Esophagus (tissue), 2 donors: ENCODE data around the gene ARIH1. TPM values are rescaled to one million over a fixed set of nuclear protein-coding genes. Genes with fewer than 3 reads are reported as not detected.

Experiments used
- H3K27ac ChIP-seq, 2 donors: one replicate each; pipeline ENCODE4 v1.5.1; 2013; ENCODE audit warnings: low read depth in 2 of 2, mild to moderate bottlenecking in 2 of 2, inconsistent platforms in 1 of 2, low read length in 1 of 2, moderate library complexity in 1 of 2
- H3K27me3 ChIP-seq, 2 donors: one replicate each; pipeline ENCODE4 v1.6.1; 2013; ENCODE audit warnings: low read length in 2 of 2, control low read depth in 1 of 2, mild to moderate bottlenecking in 1 of 2; ENCODE audit not compliant: insufficient read depth in 2 of 2, control insufficient read depth in 1 of 2
- H3K36me3 ChIP-seq, 2 donors: one replicate each; pipeline ENCODE4 v1.6.1; 2013; ENCODE audit warnings: low read length in 1 of 2; ENCODE audit not compliant: control insufficient read depth in 2 of 2, insufficient read depth in 2 of 2
- H3K4me1 ChIP-seq, 2 donors: one replicate each; pipeline ENCODE4 v1.6.1; 2013; ENCODE audit warnings: low read length in 1 of 2; ENCODE audit not compliant: control insufficient read depth in 2 of 2, insufficient read depth in 2 of 2
- H3K4me3 ChIP-seq, 2 donors: one replicate each; pipeline ENCODE4 v1.5.1; 2013; ENCODE audit warnings: low read length in 2 of 2, mild to moderate bottlenecking in 2 of 2, low read depth in 1 of 2, moderate library complexity in 1 of 2
- H3K9me3 ChIP-seq, 2 donors: one replicate each; pipeline ENCODE4 v1.6.1; 2013; ENCODE audit warnings: mild to moderate bottlenecking in 2 of 2, low read depth in 1 of 2, low read length in 1 of 2, moderate library complexity in 1 of 2; ENCODE audit not compliant: control insufficient read depth in 2 of 2, insufficient read depth in 1 of 2
- WGBS, 2 donors: extraction: QIAGEN DNeasy Blood & Tissue Kit; methylation state at CpG; one replicate each; pipeline ENCODE4 v1.1.7; 2013; 5-methylcytosine and 5-hydroxymethylcytosine counted together
- polyA plus RNA-seq, 2 donors: library from polyadenylated mRNA; stranded (reverse); fragments of 200-250 nt; gene quantifications; one replicate each; pipeline ENCODE4 v1.2.3, GENCODE V29; 2013
- donor health status: healthy with polysubstance abuse.
- donor health status: Bipolar disorder and iron deficiency.

The ARIH1 gene
- polyA plus RNA-seq, 2 donors = 17.5 to 17.6 TPM

GRCh38 chr15:72483279-72483678 lies 9.1 kb downstream of the ARIH1 start:
- peaks cover 0 to 2% of the 10 kb centered on the region in 2 donors for H3K36me3 ChIP-seq
- H3K4me1 ChIP-seq = peaks cover 0 to 7% of the 10 kb centered on the region in 2 donors
- no peaks in the 10 kb centered on the region for H3K27me3 ChIP-seq
- no peaks in the 10 kb centered on the region for H3K9me3 ChIP-seq
- no peak overlapping the region for H3K4me3 ChIP-seq
- peak overlapping the region in 1 of 2 donors; percentile 22 for H3K27ac ChIP-seq
- 91 to 93% methylated on average over 6 of the region's 6 CpGs for WGBS, 2 donors

- Histone ChIP-seq H3K4me3 (no peak overlapping the region), H3K36me3 (peaks cover 0 to 2% of the 10 kb centered on the region in 2 donors), H3K27ac (no peak overlapping the region), H3K27me3 (no peaks in the 10 kb centered on the region), H3K9me3 (no peaks in the 10 kb centered on the region), H3K4me1 (peaks cover 0 to 7% of the 10 kb centered on the region in 2 donors)
- WGBS, 2 donors = 92 to 93% methylated on average over 3 of the region's 3 CpGs
Measured at GRCh38 chr15:72486144-72486543, 12.0 kb downstream of the ARIH1 start.

DNA sequence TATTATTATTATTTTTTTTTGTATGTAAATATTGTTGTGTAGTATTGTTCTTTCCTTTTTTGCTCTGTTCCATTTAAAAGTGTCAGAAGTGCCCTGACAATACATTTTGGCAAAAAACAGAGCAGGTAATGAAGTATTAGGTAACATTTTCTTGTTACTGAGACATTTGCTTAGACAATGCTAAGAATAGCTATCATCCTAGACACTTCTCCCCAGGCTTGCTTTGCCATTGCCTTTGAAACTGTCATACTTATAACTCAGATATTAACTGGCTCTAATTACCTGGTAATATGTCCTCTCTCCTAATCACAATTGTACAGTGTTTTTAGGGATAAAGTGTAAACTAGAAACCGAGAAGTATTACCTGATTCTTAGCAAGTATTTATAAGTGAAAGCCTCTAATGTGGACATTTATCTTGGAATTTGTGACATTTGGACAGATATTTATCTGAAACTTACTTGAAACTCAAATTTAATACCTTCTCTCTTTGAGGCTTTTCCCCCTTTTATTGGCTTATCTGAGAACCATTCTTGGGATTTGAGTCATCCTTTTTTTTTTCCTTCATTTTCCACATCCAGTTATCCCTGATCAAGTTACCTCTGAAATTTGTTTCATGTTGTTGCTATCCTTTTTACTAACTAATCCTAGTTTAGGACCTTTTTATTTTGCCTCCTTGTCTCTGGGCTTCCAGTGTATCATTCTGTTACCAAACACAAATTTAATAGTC lies 13.1 kb downstream of the ARIH1 start:
- 83 to 90% methylated on average over 1 of the region's 1 CpG for WGBS, 2 donors
- H3K4me1 ChIP-seq = peaks cover 0 to 5% of the 10 kb centered on the region in 2 donors

DNA sequence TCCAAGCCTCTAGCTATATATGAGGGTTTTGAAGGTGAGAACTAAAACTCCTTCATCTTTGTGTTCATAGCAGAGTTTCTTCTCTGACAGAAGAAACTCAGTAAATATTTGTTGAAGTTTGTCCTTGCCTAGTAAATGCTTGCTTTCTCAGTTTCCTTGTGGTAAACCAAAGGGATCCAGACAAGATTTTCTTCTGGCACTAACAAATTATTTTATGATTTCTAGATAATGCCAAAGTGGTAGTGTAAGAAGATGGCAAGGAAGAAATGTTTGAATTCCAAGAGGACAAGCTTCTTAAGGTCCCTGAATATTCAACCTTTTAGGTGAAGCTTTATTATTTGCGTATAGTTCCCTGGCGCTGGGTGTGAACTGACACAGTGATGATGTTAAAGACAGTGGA lies 14.4 kb downstream of the ARIH1 start:
- 86 to 92% methylated on average over 2 of the region's 2 CpGs for WGBS, 2 donors
- Histone ChIP-seq H3K36me3 (no peaks in the 10 kb centered on the region), H3K27me3 (no peaks in the 10 kb centered on the region), H3K27ac (no peak overlapping the region), H3K4me1 (no peaks in the 10 kb centered on the region), H3K4me3 (no peak overlapping the region), H3K9me3 (no peaks in the 10 kb centered on the region)

More for the DNA sequence above, 13.1 kb downstream of the ARIH1 start:
- no peaks in the 10 kb centered on the region for H3K9me3 ChIP-seq
- H3K27ac ChIP-seq = no peak overlapping the region
- peaks cover 0 to 2% of the 10 kb centered on the region in 2 donors for H3K36me3 ChIP-seq
- no peaks in the 10 kb centered on the region for H3K27me3 ChIP-seq
- H3K4me3 ChIP-seq = no peak overlapping the region

- Histone ChIP-seq H3K4me1 (no peaks in the 10 kb centered on the region), H3K27me3 (no peaks in the 10 kb centered on the region)
- WGBS, 2 donors = 84 to 85% methylated on average over 7 of the region's 7 CpGs
Measured at GRCh38 chr15:72489943-72490554, 15.9 kb downstream of the ARIH1 start.

DNA sequence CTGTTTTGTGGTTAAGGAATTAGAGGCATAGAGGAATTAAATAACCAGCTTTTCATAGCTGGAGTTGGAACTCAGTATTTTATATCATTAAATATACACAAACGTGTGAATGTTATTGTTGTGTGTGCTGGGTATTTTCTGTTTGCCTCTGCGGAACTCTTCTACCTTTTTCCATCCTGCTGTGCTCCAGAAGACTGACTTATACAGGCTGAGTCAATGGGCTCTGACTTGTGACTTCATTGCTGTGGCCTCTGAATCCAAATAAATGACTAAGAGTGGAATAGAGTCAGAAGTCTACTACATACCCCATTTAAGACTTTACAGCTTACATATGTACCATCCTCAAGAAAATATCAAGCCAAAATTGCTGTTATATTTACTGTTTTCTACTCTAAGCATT lies 17.6 kb downstream of the ARIH1 start:
- Histone ChIP-seq H3K27ac (no peak overlapping the region), H3K9me3 (no peaks in the 10 kb centered on the region), H3K4me3 (no peak overlapping the region), H3K27me3 (no peaks in the 10 kb centered on the region), H3K4me1 (no peaks in the 10 kb centered on the region), H3K36me3 (no peaks in the 10 kb centered on the region)
- WGBS, 2 donors = 27 to 30% methylated on average over 2 of the region's 2 CpGs

More at GRCh38 chr15:72489943-72490554, 15.9 kb downstream of the ARIH1 start:
- H3K4me3 ChIP-seq = no peak overlapping the region
- H3K9me3 ChIP-seq = no peaks in the 10 kb centered on the region
- H3K36me3 ChIP-seq = no peaks in the 10 kb centered on the region
- H3K27ac ChIP-seq = no peak overlapping the region

DNA sequence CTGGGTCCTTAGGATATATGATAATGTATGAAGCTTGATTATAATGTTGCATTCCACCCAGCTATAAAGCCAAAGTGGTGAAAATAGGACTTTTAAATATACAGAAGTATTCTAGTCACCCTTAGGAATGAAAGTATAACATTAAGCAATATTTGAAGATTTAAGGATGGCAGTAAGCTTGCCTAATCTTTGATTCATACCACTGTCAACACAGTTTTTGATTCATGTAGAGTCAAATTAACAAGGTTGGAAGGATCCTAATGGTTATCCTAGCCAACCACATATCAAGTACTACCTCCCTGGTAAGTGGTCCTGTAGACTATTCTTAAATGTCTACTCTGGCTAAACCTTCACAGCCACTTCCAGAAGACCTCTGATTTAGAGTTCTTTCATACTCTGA lies 18.6 kb downstream of the ARIH1 start:
- no peaks in the 10 kb centered on the region for H3K9me3 ChIP-seq
- no peaks in the 10 kb centered on the region for H3K27me3 ChIP-seq
- no peak overlapping the region for H3K4me3 ChIP-seq
- H3K36me3 ChIP-seq = no peaks in the 10 kb centered on the region
- no peaks in the 10 kb centered on the region for H3K4me1 ChIP-seq
- H3K27ac ChIP-seq = no peak overlapping the region

DNA sequence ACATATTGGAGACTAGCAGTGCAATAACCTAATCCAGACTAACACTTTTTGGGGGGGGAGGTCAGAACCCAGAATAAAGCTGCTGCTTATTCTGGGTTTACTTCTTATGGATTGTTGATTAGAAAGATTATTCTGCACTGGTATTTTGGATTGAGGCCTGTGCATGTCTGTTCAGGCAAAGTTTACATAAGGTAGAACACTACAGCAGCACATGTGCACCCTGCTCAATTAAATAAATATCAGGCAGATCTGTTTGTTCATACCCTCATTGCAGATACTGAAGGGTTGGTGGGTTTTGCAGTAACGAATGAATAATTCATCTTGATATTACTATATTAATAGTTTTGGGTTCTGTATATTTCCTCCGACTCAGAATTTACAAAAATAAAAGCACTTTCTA lies 19.1 kb downstream of the ARIH1 start:
- Histone ChIP-seq H3K9me3 (no peaks in the 10 kb centered on the region), H3K27ac (no peak overlapping the region), H3K4me1 (no peaks in the 10 kb centered on the region), H3K36me3 (no peaks in the 10 kb centered on the region), H3K4me3 (no peak overlapping the region), H3K27me3 (no peaks in the 10 kb centered on the region)
- 35 to 44% methylated on average over 2 of the region's 2 CpGs for WGBS, 2 donors

DNA sequence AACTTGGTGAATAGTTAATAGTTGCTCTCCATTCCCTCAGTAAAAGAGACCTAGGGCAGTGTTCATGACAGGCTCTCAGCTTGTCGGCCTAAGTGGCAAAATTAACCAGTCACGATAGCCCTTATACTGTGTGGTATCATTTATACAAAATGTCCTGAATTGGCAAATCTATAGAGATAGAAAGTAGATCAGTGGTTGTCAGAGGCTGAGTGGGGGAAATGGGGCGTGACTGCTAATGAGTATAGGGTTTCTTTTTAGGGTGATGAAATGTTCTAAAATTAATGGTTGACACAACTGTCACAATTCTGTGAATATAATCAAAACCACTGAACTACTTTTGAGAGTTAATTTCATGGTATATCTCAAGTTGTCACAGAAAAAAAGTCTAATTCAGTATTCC lies 20.9 kb downstream of the ARIH1 start:
- H3K36me3 ChIP-seq = no peaks in the 10 kb centered on the region
- no peak overlapping the region for H3K4me3 ChIP-seq
- no peaks in the 10 kb centered on the region for H3K4me1 ChIP-seq
- no peak overlapping the region for H3K27ac ChIP-seq
- H3K27me3 ChIP-seq = no peaks in the 10 kb centered on the region
- 90 to 92% methylated on average over 3 of the region's 3 CpGs for WGBS, 2 donors
- no peaks in the 10 kb centered on the region for H3K9me3 ChIP-seq

DNA sequence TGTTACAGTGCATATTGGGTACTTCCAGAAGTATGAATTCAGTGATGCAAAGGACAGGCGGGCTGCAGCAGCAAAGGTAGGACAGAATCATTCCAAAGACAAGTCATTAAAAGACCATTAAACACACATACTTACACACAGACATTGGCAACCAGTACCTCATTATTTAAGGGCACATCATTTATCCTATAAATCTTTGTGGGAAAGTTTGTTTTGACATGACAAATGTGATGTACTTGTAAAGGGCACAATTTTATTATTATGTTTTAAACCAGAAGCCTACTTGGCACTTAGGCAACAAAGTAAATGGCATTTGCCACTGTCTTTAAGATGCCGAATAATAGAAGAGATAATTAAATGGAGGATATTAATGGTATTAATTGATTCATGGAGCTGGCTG lies 22.7 kb downstream of the ARIH1 start:
- Histone ChIP-seq H3K27ac (no peak overlapping the region), H3K9me3 (no peaks in the 10 kb centered on the region), H3K4me1 (no peaks in the 10 kb centered on the region), H3K36me3 (no peaks in the 10 kb centered on the region), H3K27me3 (no peaks in the 10 kb centered on the region), H3K4me3 (no peak overlapping the region)
- WGBS, 2 donors = 79 to 80% methylated on average over 2 of the region's 2 CpGs
